Measurements from ENCODE around the gene CD2BP2. TPM values are rescaled to one million over a fixed set of nuclear protein-coding genes. Genes with fewer than 3 reads are reported as not detected.

The CD2BP2 gene
- total RNA-seq, 2 experiments from 2014 or later, result 60.7 to 61.4 TPM

GRCh38 chr16:30358990-30359870 lies 4.1 kb upstream of the CD2BP2 start:
- Mint-ChIP-seq H3K27ac (no peak overlapping the region), H3K36me3 (peaks cover 37% of the 10 kb centered on the region), H3K27me3 (no peaks in the 10 kb centered on the region), H3K4me3 (no peak overlapping the region), H3K9me3 (no peaks in the 10 kb centered on the region), H3K4me1 (ENCODE audit: low read depth) (peaks cover 21% of the 10 kb centered on the region)
- DNase-seq, result no peak
- ChIA-PET POLR2A (no interaction called here), CTCF (interaction anchor here (1.2 kb wide), 1 partner anchor 36 kb away, joined by 4 read pairs; the partner anchor contains the start of gene ZNF48)
- intact Hi-C loops (cut with micrococcal nuclease), result no loop called here

GRCh38 chr16:30358577-30358936 lies 3.4 kb upstream of the CD2BP2 start:
- no peak for DNase-seq
- no peak overlapping the region for H3K27ac Mint-ChIP-seq
- no peaks in the 10 kb centered on the region for H3K9me3 Mint-ChIP-seq
- H3K27me3 Mint-ChIP-seq, result no peaks in the 10 kb centered on the region
- intact Hi-C loops (cut with micrococcal nuclease), result no loop called here
- no peak overlapping the region for H3K4me3 Mint-ChIP-seq
- peaks cover 28% of the 10 kb centered on the region for H3K4me1 Mint-ChIP-seq (ENCODE audit: low read depth)
- H3K36me3 Mint-ChIP-seq, result peaks cover 36% of the 10 kb centered on the region
- ChIA-PET POLR2A (no interaction called here), CTCF (no interaction called here)

- no peaks in the 10 kb centered on the region for H3K27me3 Mint-ChIP-seq
- H3K4me3 Mint-ChIP-seq, result no peak overlapping the region
- H3K9me3 Mint-ChIP-seq, result no peaks in the 10 kb centered on the region
- ChIA-PET POLR2A (no interaction called here), CTCF (interaction anchor here (1.5 kb wide), 1 partner anchor 51 kb away, joined by 6 read pairs; no protein-coding TSS in a partner anchor)
- peaks cover 34% of the 10 kb centered on the region for H3K36me3 Mint-ChIP-seq
- no peak overlapping the region for H3K27ac Mint-ChIP-seq
- intact Hi-C loops (cut with micrococcal nuclease), result no loop called here
- DNase-seq, result no peak
- H3K4me1 Mint-ChIP-seq (ENCODE audit: low read depth), result peaks cover 32% of the 10 kb centered on the region
Measured at GRCh38 chr16:30357715-30358576, 2.8 kb upstream of the CD2BP2 start.

- Mint-ChIP-seq H3K4me3 (no peak overlapping the region), H3K4me1 (ENCODE audit: low read depth) (peaks cover 33% of the 10 kb centered on the region), H3K27ac (peak overlapping the region; percentile 14), H3K9me3 (no peaks in the 10 kb centered on the region), H3K27me3 (no peaks in the 10 kb centered on the region), H3K36me3 (peaks cover 41% of the 10 kb centered on the region)
- POLR2A ChIA-PET, result interaction anchor here (0.6 kb wide), 1 partner anchor 568 kb away, joined by 3 read pairs; no protein-coding TSS in a partner anchor
- CTCF ChIA-PET, result interaction anchor here (1.5 kb wide), 1 partner anchor 52 kb away, joined by 6 read pairs; no protein-coding TSS in a partner anchor
- intact Hi-C loops (cut with micrococcal nuclease), result no loop called here
- DNase-seq, result no peak
Measured at GRCh38 chr16:30357085-30357714, 2.1 kb upstream of the CD2BP2 start.

- H3K4me1 Mint-ChIP-seq (ENCODE audit: low read depth), result peaks cover 35% of the 10 kb centered on the region
- H3K9me3 Mint-ChIP-seq, result no peaks in the 10 kb centered on the region
- peak; percentile 31 for DNase-seq
- ChIA-PET CTCF (interaction anchor here (0.9 to 1.5 kb wide), 3 partner anchors 53 to 244 kb away, joined by 3 to 6 read pairs (median 4); partner anchors contain the start of genes DCTPP1 and GDPD3), POLR2A (interaction anchor here (0.6 to 1.0 kb wide), 3 partner anchors 8 to 567 kb away, joined by 3 read pairs; no protein-coding TSS in a partner anchor)
- H3K4me3 Mint-ChIP-seq, result peak overlapping the region; percentile 94
- intact Hi-C loops (cut with micrococcal nuclease), result no loop called here
- H3K27ac Mint-ChIP-seq, result peak overlapping the region; percentile 95
- peaks cover 44% of the 10 kb centered on the region for H3K36me3 Mint-ChIP-seq
- H3K27me3 Mint-ChIP-seq, result no peaks in the 10 kb centered on the region
Measured at GRCh38 chr16:30356401-30357084, 1.4 kb upstream of the CD2BP2 start.

- Mint-ChIP-seq H3K36me3 (peaks cover 49% of the 10 kb centered on the region), H3K4me3 (peak overlapping the region; percentile 94), H3K9me3 (no peaks in the 10 kb centered on the region), H3K4me1 (ENCODE audit: low read depth) (peaks cover 39% of the 10 kb centered on the region), H3K27me3 (no peaks in the 10 kb centered on the region), H3K27ac (peak overlapping the region; percentile 95)
- no peak for DNase-seq
- ChIA-PET CTCF (interaction anchor here (0.9 to 1.5 kb wide), 3 partner anchors 54 to 243 kb away, joined by 3 to 6 read pairs (median 4); partner anchors contain the start of genes DCTPP1 and GDPD3), POLR2A (interaction anchor here (0.6 to 1.0 kb wide), 2 partner anchors 8 to 20 kb away, joined by 3 read pairs; no protein-coding TSS in a partner anchor)
- intact Hi-C loops (cut with micrococcal nuclease), result loop anchor here (1.0 to 2.0 kb wide), 2 partner anchors 14 to 53 kb away; partner anchors contain the start of gene TBC1D10B
Measured at GRCh38 chr16:30355954-30356308, 823 bp upstream of the CD2BP2 start.

GRCh38 chr16:30354423-30355143 lies 525 bp downstream of the CD2BP2 start:
- ChIA-PET POLR2A (interaction anchor here (0.9 to 1.7 kb wide), 6 partner anchors 14 to 63 kb away, joined by 3 to 6 read pairs (median 4); partner anchors contain the start of genes SEPTIN1 and TBC1D10B), CTCF (interaction anchor here (0.6 to 2.3 kb wide), 5 partner anchors 16 to 262 kb away, joined by 3 to 10 read pairs (median 4); partner anchors contain the start of genes TBC1D10B and ZNF771)
- H3K36me3 Mint-ChIP-seq, result peaks cover 55% of the 10 kb centered on the region
- H3K4me1 Mint-ChIP-seq (ENCODE audit: low read depth), result peaks cover 51% of the 10 kb centered on the region
- H3K27ac Mint-ChIP-seq, result peak overlapping the region; percentile 95
- no peaks in the 10 kb centered on the region for H3K27me3 Mint-ChIP-seq
- intact Hi-C loops (cut with micrococcal nuclease), result loop anchor here (1.0 to 2.0 kb wide), 2 partner anchors 16 to 54 kb away; partner anchors contain the start of gene TBC1D10B
- peak overlapping the region; percentile 94 for H3K4me3 Mint-ChIP-seq
- DNase-seq, result no peak
- H3K9me3 Mint-ChIP-seq, result no peaks in the 10 kb centered on the region

GRCh38 chr16:30353438-30354129 lies 1.5 kb downstream of the CD2BP2 start:
- intact Hi-C loops (cut with micrococcal nuclease), result loop anchor here (2.0 kb wide), 1 partner anchor 55 kb away; no protein-coding TSS in a partner anchor
- ChIA-PET POLR2A (interaction anchor here (1.2 to 1.7 kb wide), 5 partner anchors 17 to 64 kb away, joined by 3 to 6 read pairs (median 4); partner anchors contain the start of genes SEPTIN1 and TBC1D10B), CTCF (interaction anchor here (0.7 to 2.3 kb wide), 5 partner anchors 17 to 263 kb away, joined by 3 to 10 read pairs (median 4); partner anchors contain the start of genes TBC1D10B and ZNF771)
- DNase-seq, result no peak
- H3K4me1 Mint-ChIP-seq (ENCODE audit: low read depth), result peaks cover 53% of the 10 kb centered on the region
- H3K27ac Mint-ChIP-seq, result peak overlapping the region; percentile 95
- H3K36me3 Mint-ChIP-seq, result peaks cover 54% of the 10 kb centered on the region
- peak overlapping the region; percentile 94 for H3K4me3 Mint-ChIP-seq
- H3K27me3 Mint-ChIP-seq, result no peaks in the 10 kb centered on the region
- no peaks in the 10 kb centered on the region for H3K9me3 Mint-ChIP-seq

- H3K4me1 Mint-ChIP-seq (ENCODE audit: low read depth), result peaks cover 53% of the 10 kb centered on the region
- no peak for DNase-seq
- intact Hi-C loops (cut with micrococcal nuclease), result no loop called here
- peaks cover 54% of the 10 kb centered on the region for H3K36me3 Mint-ChIP-seq
- ChIA-PET POLR2A (no interaction called here), CTCF (interaction anchor here (1.2 to 2.3 kb wide), 2 partner anchors 18 to 57 kb away, joined by 4 to 10 read pairs; partner anchors contain the start of gene TBC1D10B)
- H3K27me3 Mint-ChIP-seq, result no peaks in the 10 kb centered on the region
- peak overlapping the region; percentile 3 for H3K4me3 Mint-ChIP-seq
- no peaks in the 10 kb centered on the region for H3K9me3 Mint-ChIP-seq
- H3K27ac Mint-ChIP-seq, result peak overlapping the region; percentile 18
Measured at GRCh38 chr16:30352488-30353401, 2.4 kb downstream of the CD2BP2 start.
